CD4-positive, alpha-beta T cell treated with Interferon gamma for 1 hour (primary cell): ENCODE data around the gene LILRA1.
"Not testable (repeated sequence)": the region's sequence is repeated elsewhere in the genome, so short reads cannot be mapped to it uniquely, and the experiment has no call there.

Experiments used
- DNase-seq: peaks from one replicate; pipeline ENCODE4 v3.0.0-alpha.2; 2020

LILRA1 gene

DNA sequence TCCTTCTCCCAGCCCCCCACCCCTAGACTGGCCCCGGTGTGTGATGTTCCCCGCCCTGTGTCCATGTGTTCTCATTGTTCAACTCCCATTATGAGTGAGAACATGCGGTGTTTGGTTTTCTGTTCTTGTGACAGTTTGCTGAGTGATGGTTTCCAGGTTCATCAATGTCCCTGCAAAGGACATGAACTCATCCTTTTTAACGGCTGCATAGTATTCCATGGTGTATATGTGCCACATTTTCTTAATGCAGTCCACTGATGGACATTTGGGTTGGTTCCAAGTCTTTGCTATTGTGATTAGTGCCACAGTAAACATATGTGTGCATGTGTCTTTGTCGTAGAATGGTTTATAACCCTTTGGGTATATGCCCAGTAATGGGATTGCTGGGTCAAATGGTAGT, 15.2 kb upstream of the LILRA1 start:
- not testable (repeated sequence) for DNase-seq

DNA sequence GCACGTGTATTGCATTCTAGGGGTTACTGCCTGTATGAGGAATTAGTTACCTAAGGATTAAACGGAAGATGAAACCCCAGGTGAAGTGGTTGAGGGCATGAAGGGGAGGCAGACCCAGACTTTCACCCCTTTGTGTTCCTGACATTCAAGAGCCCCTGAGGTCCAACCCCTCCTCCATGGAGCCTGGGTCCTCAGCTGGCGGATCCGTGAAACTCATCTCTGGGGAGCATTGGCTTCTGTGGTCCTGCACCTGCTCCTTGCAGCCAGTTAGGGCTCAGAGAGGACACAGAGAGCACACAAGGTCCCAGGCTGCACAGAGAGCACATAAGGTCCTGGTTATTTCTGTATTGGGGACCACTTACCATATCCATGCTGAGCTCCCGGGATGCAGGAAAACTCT, 7.0 kb upstream of the LILRA1 start:
- DNase-seq, result no peak

DNA sequence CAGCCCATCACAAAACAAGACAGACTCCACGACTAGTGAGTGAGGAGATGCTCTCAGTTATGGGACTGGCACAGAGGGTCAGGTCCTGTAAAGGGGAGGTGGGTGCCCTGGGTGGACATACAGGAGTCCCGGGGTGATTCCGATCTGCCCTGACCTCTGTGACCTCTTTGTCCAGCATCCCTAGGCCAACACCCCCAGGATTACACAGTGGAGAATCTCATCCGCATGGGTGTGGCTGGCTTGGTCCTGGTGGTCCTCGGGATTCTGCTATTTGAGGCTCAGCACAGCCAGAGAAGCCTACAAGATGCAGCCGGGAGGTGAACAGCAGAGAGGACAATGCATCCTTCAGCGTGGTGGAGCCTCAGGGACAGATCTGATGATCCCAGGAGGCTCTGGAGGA, 6.4 kb upstream of the LILRA1 start:
- DNase-seq, result no peak

DNA sequence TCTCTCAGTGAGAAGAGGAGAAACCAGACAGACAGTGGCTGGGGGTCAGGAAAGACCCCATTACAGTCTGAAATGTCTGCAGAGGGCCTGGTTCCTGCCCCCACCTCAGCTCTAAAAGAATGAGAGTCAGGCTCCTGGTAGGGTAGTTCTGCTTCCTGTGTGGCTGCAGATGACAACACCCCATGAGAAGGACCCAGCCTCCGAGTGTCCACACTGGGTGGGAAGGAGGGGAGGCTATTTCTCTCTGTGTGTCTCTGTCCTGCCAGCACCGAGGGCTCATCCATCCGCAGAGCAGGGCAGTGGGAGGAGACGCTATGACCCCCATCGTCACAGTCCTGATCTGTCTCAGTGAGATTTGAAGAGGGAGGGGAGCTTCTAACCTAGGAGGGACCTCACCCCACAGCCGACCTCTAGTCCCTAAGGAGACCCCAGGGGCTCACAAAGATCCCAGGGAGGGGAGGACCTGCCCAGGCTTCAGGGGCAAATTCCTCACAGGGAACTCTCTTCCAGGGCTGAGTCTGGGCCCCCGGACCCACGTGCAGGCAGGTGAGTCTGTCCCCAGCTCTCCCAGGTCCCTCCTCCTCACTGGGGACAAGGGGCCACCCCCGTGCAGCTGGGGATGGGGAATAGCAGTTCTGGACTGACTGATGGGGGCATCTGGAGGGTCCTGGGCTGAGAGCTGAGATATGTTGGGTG, 647 bp downstream of the LILRA1 start:
- not testable (repeated sequence) for DNase-seq

DNA sequence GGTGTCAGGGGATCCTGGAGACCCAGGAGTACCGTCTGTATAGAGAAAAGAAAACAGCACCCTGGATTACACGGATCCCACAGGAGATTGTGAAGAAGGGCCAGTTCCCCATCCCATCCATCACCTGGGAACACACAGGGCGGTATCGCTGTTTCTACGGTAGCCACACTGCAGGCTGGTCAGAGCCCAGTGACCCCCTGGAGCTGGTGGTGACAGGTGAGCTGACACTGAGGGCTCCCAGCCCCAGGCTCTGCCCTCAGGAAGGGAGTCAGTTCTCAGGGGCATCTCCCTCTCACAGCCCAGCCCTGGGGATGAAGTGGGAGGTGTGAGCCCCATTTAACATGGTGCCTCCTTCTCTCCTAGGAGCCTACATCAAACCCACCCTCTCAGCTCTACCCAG, 1.3 kb downstream of the LILRA1 start:
- DNase-seq, result no peak

DNA sequence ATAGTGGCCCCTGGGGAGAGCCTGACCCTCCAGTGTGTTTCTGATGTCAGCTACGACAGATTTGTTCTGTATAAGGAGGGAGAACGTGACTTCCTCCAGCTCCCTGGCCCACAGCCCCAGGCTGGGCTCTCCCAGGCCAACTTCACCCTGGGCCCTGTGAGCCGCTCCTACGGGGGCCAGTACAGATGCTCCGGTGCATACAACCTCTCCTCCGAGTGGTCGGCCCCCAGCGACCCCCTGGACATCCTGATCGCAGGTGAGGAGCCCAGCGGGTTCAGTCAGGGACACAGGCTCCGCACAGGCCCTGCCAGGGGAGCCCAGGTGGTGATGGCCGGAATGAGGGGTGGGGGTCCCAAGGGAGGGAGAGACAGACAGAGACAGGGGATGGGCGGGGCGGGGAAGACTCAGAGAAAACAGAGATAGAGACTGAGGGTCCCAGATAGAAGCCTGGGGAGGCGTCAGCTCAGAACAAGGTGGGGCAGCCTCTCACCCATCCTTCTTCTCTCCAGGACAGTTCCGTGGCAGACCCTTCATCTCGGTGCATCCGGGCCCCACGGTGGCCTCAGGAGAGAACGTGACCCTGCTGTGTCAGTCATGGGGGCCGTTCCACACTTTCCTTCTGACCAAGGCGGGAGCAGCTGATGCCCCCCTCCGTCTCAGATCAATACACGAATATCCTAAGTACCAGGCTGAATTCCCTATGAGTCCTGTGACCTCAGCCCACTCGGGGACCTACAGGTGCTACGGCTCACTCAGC, 2.4 kb downstream of the LILRA1 start:
- not testable (repeated sequence) for DNase-seq

DNA sequence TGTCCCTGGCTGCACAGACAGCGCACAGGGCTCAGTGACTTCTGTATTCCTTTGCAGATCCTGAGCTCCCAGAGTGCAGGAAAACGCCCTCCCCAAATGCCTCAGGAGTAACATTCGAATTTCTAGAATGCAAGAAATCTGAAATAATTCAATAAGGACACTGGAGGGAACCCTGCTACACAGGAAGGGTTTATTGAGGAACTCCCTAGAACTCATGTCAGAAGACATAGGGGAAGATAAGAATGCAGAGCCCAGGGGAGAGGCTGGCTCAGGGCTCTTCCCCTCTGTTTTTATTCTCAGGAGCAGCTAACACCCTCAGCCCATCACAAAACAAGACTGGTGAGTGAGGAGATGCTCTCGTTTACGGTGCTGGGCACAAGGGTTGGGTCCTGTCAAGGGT, 6.8 kb downstream of the LILRA1 start:
- DNase-seq, result no peak

DNA sequence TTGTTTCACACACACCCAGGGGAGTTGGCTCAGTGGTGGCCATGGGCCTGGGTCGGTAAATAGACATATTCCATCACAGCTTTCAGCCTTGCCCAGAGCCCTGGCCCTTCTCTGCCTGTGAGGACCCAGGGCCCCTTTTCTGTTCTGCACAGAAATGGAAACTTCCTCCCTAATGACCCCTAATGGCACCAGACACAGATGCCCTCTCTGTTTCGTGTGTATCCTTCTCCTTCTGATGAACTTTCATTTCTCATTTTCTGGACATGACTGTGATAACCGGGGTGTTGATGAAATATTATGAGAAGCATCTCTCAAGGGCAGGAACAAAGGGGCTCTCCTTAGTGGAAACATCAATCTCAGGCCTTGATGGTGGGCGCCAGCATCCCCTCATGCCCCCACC, 12.8 kb downstream of the LILRA1 start:
- no peak for DNase-seq

DNA sequence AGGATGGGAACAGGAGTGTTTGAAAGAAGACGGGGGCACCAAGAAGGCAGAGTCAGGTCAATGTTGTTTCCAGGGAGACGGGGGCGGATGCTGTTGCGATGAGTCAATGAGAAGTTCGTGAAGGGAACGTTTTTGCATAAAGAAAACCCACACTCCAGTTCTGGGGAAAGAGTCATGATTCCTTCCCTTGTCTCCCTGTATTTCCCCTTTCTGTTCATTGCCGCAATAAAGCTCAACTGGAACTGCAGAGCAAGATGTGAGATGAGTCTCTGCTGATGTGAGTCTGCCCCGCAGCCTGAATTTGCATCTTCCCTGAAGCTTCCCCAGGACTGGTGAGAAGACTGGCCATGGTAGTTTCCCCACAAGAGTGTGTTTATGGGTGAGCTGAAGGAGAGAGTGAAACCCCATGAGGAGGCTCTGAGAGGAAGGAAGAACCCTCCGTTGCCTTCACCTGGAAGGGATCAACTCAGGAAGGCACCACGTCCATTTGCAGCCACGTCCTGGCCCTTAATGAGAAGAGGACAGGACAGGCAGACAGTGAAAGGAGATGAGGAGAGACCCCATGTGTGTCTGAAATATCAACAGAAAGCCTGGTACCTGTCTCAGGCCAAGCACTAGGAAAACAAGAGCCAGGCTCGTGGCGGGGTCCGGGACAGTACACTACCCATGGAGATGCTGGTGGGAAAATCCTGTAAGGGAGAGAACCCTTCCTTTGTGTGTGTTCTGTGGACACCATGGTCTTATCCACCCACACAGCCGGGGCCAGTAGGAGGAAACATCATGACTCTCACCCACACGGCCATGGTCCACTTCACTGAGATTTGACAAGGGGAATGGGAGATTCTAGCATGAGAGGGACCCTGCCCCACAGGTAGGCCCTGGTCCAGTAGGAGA, 13.7 kb downstream of the LILRA1 start:
- DNase-seq, result peak; percentile 29

DNA sequence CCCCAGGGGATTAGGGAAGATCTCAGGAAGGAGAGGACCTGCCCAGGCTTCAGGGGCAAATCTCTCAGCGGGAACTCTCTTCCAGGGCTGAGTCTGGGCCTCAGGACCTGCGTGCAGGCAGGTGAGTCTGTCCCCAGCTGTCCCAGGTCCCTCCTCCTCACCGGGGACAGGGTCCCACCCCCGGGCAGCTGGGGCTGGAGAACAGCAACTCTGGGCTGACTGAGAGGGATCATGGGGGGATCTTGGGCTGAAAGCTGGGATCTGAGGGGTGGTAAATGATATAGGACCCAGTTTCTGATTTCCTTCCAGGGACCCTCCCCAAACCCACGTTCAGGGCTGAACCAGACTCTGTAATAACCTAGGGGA, 14.3 kb downstream of the LILRA1 start:
- DNase-seq, result no peak

DNA sequence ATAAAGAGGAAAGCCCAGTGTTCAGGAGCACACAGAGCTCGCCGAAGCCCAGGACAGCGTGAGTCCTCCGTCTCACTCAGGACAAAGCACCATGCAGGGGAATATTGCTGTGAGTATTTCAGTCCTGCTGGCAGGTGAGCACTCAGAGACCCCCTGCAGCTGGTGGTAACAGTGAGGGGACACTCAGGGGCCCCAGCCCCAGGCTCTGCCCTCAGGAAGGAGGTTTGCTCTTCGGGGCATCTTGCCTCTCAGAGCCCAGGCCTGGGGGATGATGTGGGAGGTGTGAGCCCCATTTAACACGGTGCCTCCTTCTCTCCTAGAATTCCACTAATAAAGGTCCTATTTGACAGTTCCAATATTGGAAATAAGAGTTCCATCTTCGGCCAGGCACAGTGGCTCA, 14.8 kb downstream of the LILRA1 start:
- no peak for DNase-seq

DNA sequence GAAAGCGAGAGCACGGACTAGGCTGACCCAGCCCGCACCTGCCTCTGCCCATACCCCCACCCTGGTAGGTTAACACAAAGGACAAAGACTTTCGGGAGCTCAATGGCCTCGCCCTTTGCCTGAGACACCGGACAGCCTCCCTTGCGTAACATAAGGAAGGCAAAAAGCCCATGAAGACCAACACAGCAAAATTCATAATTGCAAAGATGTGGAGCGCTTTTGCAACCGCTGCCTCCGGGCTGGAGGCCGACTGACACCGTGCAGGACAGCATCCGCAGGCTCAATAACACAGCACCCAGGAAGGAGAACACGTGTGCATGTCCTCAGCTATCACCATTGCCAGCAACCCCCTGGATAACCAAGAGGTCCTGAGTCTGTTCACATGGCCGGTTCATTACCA, 15.4 kb downstream of the LILRA1 start:
- DNase-seq, result no peak

DNA sequence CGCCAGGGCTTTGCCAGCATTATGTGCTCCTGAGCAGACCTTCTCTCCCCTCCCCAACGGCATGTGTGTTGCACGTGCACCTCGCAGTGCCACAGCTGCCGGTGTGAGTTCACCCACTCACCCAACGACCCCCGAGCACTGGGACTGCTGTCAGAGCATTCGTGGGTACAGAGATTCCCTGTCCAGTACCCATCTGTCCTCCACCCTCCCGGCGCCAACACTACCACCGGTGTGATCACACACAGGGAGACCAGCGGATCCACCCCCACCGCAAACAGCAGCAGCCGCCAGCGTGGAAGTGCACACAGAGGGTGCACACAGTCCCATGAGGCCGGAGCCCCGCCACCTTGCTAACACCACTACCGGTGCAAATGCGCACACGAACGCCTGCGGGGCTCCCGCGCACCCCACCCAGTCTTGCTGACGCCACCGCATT, 15.9 kb downstream of the LILRA1 start:
- DNase-seq, result no peak

DNA sequence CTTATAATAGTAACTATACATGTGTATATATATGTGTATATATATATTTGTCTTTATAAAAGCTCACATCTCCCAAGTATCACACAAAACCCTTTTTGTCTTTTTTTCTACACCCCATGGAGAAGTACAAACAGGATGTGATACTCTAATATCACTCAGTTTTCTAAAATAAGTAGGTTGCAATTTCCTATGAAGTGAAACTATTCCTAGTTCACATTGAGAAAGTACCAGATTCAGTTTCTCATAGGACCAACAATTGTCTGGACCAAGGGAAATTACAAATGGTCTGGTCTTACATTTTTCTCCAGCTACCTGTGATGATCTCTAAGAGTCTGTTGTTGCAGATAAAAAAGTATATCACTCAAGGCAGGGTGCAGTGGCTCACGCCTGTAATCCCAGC, 19.0 kb downstream of the LILRA1 start:
- DNase-seq, result no peak

DNA sequence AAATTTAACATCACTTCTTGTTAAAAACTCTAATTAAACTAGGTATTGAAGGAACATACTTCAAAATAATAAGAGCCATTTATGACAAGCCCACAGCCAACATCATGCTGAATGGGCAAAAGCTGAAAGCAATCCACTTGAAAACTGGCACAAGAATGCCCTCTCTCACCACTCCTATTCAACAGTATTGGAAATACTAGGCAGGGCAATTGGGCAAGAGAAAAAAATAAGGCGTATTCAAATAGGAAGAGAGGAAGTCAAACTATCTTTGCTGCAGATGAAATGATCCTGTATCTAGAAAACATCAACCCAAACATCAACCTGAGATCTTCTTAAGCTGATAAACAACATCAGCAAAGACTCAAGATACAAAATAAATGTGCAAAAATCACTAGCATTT, 21.3 kb downstream of the LILRA1 start:
- DNase-seq, result no peak

DNA sequence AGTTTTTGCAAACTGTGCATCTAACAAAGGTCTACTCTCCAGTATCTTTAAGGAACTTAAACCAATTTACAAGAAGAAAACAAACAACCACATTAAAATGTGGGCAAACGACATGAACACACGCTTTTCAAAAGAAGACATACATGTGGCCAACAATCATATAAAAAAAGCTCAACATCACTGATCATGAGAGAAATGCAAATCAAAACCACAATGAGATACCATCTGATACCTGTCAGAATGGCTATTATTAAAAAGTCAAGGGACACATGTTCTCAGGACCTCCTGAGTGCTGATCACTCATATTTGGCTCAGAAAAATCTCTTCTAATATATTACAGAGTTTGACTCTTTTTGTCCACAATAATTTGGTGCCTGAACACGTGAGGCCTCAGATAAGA, 22.6 kb downstream of the LILRA1 start:
- DNase-seq, result no peak

DNA sequence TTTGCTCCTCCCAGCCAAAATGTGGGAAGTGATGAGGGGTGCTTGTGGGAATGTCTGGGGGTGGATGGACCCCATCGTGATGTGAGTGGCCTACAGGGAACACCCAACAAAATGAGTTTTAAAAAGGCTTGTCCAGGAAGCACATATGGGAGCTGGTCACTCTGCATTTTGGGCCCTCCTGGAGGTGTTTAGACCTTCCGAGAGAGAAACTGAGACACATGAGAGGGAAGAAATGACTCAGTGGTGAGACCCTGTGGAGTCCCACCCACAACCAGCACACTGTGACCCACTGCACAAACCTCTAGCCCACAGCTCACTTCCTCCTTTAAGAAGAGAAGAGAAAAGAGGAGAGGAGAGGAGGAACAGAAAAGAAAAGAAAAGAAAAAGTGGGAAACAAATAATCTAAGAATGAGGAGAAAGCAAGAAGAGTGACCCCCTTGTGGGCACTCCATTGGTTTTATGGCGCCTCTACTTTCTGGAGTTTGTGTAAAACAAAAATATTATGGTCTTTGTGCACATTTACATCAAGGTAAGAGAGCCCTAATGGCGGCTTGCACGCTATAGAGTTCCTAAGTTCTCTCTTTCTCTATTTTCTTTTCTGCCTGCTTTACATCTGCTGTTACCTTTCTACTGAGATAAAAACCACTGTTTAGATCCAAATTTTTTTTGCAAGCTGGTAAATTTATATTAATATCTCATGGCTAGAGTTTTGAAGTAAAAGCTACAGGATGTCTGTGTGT, 23.6 kb downstream of the LILRA1 start:
- no peak for DNase-seq

DNA sequence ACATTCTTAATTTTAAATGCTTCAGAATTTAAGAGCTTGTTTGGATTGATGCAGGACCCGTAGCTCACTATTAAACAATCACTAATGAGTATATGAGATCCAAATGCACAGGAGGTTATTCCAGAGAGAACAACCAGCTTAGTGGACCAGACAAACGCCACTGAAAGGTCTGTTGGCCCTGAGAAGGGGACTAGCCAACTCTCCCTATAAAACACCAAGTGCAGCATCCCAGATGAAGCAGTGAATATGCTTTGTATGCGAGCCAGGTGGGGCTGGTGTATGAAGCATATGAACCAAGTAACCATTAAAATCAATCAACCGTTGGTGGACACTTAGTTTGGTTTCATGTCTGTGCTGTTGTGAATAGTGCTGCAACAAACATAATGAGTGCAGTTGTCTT, 27.0 kb downstream of the LILRA1 start:
- no peak for DNase-seq

DNA sequence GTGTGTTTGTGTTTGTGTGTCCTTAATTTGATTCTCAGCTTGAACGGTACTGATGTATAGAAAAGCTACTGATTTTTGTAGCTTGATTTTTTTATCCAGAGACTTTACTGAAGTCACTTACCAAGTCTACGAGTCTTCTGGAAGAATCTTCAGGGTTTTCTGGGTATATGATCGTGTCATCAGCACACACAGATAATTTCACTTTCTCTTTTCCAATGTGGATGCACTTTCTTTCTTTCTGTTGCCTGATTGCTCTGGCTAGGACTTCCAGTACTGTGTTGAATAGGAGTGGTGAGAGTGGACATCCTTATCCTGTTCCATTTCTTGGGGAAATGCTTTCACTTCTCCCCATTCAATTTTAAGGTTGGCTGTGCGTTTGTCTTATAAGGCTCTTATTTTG, 29.0 kb downstream of the LILRA1 start:
- DNase-seq, result no peak

DNA sequence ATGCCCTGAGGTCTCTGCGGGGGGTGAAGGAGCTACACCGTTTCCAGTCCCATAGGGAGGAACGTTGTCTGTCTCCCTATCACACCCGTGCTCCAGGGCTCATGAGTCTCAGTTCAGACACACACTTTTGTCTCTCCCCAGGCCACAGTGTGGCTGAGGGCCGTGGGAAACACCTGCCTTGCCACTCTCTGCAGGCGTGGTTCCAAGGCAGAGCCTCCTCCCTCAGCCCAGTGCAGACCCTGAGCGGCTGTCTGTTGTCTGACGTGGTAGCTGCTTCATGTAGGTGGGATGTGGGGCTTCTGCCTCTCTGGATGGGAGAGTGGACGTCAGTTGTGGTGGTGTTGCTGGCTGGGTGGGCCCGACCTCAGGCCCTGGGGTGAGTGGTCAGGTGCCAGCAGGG, 30.8 kb downstream of the LILRA1 start:
- not testable (repeated sequence) for DNase-seq

DNA sequence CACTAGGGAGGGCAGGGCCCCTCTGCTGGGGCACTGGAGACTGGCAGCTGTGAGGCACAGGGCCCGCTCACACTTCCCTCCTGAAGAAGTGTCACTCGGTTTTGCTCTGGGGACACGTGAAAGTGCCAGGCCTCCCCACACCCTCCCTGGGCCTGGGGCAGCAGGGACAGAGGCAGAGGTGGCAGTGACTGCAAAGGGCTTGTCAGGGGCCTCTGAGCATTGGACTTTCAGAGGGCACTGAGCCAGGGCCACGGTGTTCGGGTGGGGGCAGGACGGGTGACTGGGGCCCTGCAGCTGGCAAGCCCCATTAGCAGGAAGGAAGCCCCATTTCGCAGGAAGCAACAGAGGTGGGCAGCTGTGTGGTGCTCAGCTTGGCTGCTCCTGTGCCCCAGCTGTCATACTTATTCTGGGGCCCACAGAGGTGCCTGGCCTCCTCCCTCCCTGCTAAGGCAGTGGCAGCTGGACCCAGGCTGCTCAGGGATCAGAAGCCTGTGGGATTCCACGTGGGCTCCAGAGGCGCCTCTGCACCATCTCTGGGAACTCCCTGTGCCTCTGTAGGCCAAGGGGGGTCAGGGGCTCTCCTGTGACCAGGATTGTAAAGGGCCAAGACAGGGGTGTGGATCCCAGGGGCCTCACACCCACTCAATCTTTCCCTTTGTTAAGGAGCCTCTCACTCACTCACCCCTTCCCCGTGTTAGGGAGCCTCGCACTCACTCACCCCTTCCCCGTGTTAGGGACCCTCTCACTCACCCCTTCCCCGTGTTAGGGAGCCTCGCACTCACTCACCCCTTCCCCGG, 31.7 kb downstream of the LILRA1 start:
- DNase-seq, result peak; percentile 55

DNA sequence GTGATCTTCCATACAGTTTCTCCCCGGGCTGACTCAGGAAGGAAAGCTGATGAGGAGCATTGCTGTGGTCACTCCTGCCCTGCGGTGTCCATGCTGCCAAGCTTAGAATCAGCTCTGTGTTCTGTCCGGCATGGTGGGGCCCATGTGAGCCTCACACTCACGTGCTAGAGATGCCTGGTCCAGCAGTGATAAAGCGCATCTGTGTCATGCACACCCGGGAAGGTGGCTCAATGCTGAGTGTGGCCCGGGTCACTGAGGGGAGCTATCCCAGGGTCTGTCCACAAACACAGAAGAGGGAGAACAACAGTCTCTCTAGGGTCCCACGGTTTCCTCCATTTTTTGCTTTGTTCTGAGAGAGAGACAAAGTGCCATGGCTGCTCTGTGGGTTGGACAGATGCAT, 33.3 kb downstream of the LILRA1 start:
- DNase-seq, result no peak
